GM23338 (cell line): ENCODE measurements around the gene HSD11B1L.

Source experiments
- CTCF ChIP-seq, 2 experiments: fragments of 200-600 bp in 1 of 2; sonication (generic) in 1 of 2; conservative IDR thresholded peaks; 2 replicates each; pipeline versions ENCODE4 v1.5.1 to v1.6.1; 2016 to 2017; ENCODE audit warnings: antibody characterized with exemption in 2 of 2, low read depth in 2 of 2, mild to moderate bottlenecking in 2 of 2, moderate library complexity in 1 of 2
- EZH2 ChIP-seq: fragments of 200-600 bp; sonication (generic); IDR thresholded peaks from one replicate; pipeline ENCODE4 v1.8.0; 2017; ENCODE audit warnings: antibody characterized with exemption, mild to moderate bottlenecking, low read depth; ENCODE audit not compliant: unreplicated experiment
- JUNB ChIP-seq: IDR thresholded peaks from one replicate; pipeline ENCODE4 v1.6.1; 2016; ENCODE audit warnings: antibody characterized with exemption; ENCODE audit not compliant: unreplicated experiment

GRCh38 chr19:5697022-5697889, 16.4 kb downstream of the HSD11B1L start:
- TF ChIP-seq JUNB, result no peak
- no peak for TF ChIP-seq EZH2
- TF ChIP-seq CTCF (conservative IDR thresholded peaks at IDR 0.05; ENCODE audit: low read depth in 2 of 2), result no peak
